WTC11 (cell line): ENCODE results near the gene CSNK2A2. TPM values are rescaled to one million over a fixed set of nuclear protein-coding genes. Genes with fewer than 3 reads are reported as not detected.

Experiments
- ATAC-seq: fragments of 200-7000 bp; cut with Tn5 transposase; 2 replicates; pipeline ENCODE4 v1.10.0; 2021; ENCODE audit warnings: mild to moderate bottlenecking, moderate library complexity
- CTCF ChIA-PET: fragments of 300-600 bp; sonication (Branson Sonifier 250); formaldehyde crosslinking; loops from one replicate; lab custom pipeline; 2021; ENCODE audit warnings: antibody characterized with exemption; lab: Charles Lee
- POLR2A ChIA-PET: fragments of 350-600 bp; sonication (Branson Sonifier 250); formaldehyde crosslinking; loops from one replicate; lab custom pipeline; 2021; ENCODE audit warnings: antibody characterized with exemption; lab: Charles Lee
- DNase-seq: peaks from one replicate; pipeline ENCODE4 v3.0.0; 2021; ENCODE audit warnings: low spot score
- H3K27ac Mint-ChIP-seq: 2 replicates; pipeline ENCODE4 v1.8.0; 2021; ENCODE audit warnings: mixed read lengths
- H3K27me3 Mint-ChIP-seq: 2 replicates; pipeline ENCODE4 v1.8.0; 2021; ENCODE audit warnings: low read depth, mild to moderate bottlenecking, moderate library complexity, mixed read lengths
- H3K36me3 Mint-ChIP-seq: 2 replicates; pipeline ENCODE4 v1.8.0; 2021; ENCODE audit warnings: mixed read lengths
- H3K4me1 Mint-ChIP-seq: 2 replicates; pipeline ENCODE4 v1.8.0; 2022; ENCODE audit warnings: mixed read lengths
- H3K4me3 Mint-ChIP-seq: 2 replicates; pipeline ENCODE4 v1.8.0; 2021; ENCODE audit warnings: mild to moderate bottlenecking, moderate library complexity, mixed read lengths
- H3K9me3 Mint-ChIP-seq: 2 replicates; pipeline ENCODE4 v1.8.0; 2021; ENCODE audit warnings: mixed read lengths
- AR ChIP-seq: fragments of 250-450 bp; sonication (Bioruptor Pico); IDR thresholded peaks from 2 replicates; pipeline ENCODE4 v1.9.0; 2021; ENCODE audit warnings: mild to moderate bottlenecking
- CREB1 ChIP-seq: sonication (generic); formaldehyde crosslinking; IDR thresholded peaks from 2 replicates; pipeline ENCODE4 v1.8.0; 2023; ENCODE audit warnings: mild to moderate bottlenecking, missing genetic modification reagents
- CREM ChIP-seq: sonication (generic); formaldehyde crosslinking; IDR thresholded peaks from 2 replicates; pipeline ENCODE4 v1.8.1; 2022; ENCODE audit warnings: mild to moderate bottlenecking, missing genetic modification reagents, moderate library complexity
- E2F5 ChIP-seq: sonication (generic); formaldehyde crosslinking; IDR thresholded peaks from 2 replicates; pipeline ENCODE4 v1.8.1; 2022; ENCODE audit warnings: mild to moderate bottlenecking, moderate library complexity, missing genetic modification reagents
- ETV6 ChIP-seq: sonication (generic); formaldehyde crosslinking; IDR thresholded peaks from 2 replicates; pipeline ENCODE4 v1.8.1; 2022; ENCODE audit warnings: mild to moderate bottlenecking, missing genetic modification reagents
- FOXJ3 ChIP-seq: sonication (generic); formaldehyde crosslinking; IDR thresholded peaks from 2 replicates; pipeline ENCODE4 v1.9.0; 2021; ENCODE audit warnings: missing genetic modification reagents, mild to moderate bottlenecking, borderline replicate concordance
- FOXK1 ChIP-seq: sonication (generic); formaldehyde crosslinking; IDR thresholded peaks from 2 replicates; pipeline ENCODE4 v1.8.0; 2022; ENCODE audit warnings: mild to moderate bottlenecking, moderate library complexity, missing genetic modification reagents
- IRF1 ChIP-seq: sonication (generic); formaldehyde crosslinking; IDR thresholded peaks from 2 replicates; pipeline ENCODE4 v1.8.0; 2023; ENCODE audit warnings: missing genetic modification reagents
- MXD4 ChIP-seq: fragments of 250-450 bp; sonication (Bioruptor Pico); IDR thresholded peaks from 2 replicates; pipeline ENCODE4 v1.8.0; 2021; ENCODE audit warnings: mild to moderate bottlenecking, moderate library complexity, borderline replicate concordance
- OVOL2 ChIP-seq: fragments of 250-450 bp; sonication (Bioruptor Pico); IDR thresholded peaks from 2 replicates; pipeline ENCODE4 v1.9.0; 2021; ENCODE audit warnings: mild to moderate bottlenecking, borderline replicate concordance
- PRDM15 ChIP-seq: sonication (generic); formaldehyde crosslinking; IDR thresholded peaks from 2 replicates; pipeline ENCODE4 v1.8.0; 2022; ENCODE audit warnings: missing genetic modification reagents
- SMAD3 ChIP-seq: sonication (generic); formaldehyde crosslinking; IDR thresholded peaks from 2 replicates; pipeline ENCODE4 v1.8.0; 2022; ENCODE audit warnings: missing genetic modification reagents, mild to moderate bottlenecking, borderline replicate concordance
- SOX15 ChIP-seq: fragments of 250-450 bp; sonication (Bioruptor Pico); IDR thresholded peaks from 2 replicates; pipeline ENCODE4 v1.9.0; 2021; ENCODE audit warnings: mild to moderate bottlenecking
- TP53 ChIP-seq: sonication (generic); formaldehyde crosslinking; IDR thresholded peaks from 2 replicates; pipeline ENCODE4 v1.8.1; 2023; ENCODE audit warnings: mild to moderate bottlenecking, missing genetic modification reagents
- USF2 ChIP-seq: sonication (generic); formaldehyde crosslinking; IDR thresholded peaks from 2 replicates; pipeline ENCODE4 v1.8.1; 2023; ENCODE audit warnings: mild to moderate bottlenecking, missing genetic modification reagents, moderate library complexity
- ZMAT4 ChIP-seq: fragments of 250-450 bp; sonication (Bioruptor Pico); IDR thresholded peaks from 2 replicates; pipeline ENCODE4 v1.9.0; 2021; ENCODE audit warnings: mild to moderate bottlenecking
- ZNF138 ChIP-seq: sonication (generic); formaldehyde crosslinking; conservative IDR thresholded peaks from 2 replicates; pipeline ENCODE4 v1.8.1; 2022; ENCODE audit warnings: mild to moderate bottlenecking, moderate library complexity, missing genetic modification reagents
- ZNF219 ChIP-seq: sonication (generic); formaldehyde crosslinking; IDR thresholded peaks from 2 replicates; pipeline ENCODE4 v1.8.0; 2023; ENCODE audit warnings: missing genetic modification reagents, mild to moderate bottlenecking, borderline replicate concordance
- ZNF232 ChIP-seq: sonication (generic); formaldehyde crosslinking; IDR thresholded peaks from 2 replicates; pipeline ENCODE4 v1.8.0; 2022; ENCODE audit warnings: mild to moderate bottlenecking, missing genetic modification reagents
- ZNF532 ChIP-seq: fragments of 250-450 bp; sonication (Bioruptor Pico); IDR thresholded peaks from 2 replicates; pipeline ENCODE4 v1.9.0; 2021; ENCODE audit warnings: mild to moderate bottlenecking, borderline replicate concordance
- total RNA-seq: library from RNA; stranded (reverse); gene quantifications from 3 replicates; pipeline ENCODE4 v1.2.3, GENCODE V29; 2021

CSNK2A2 gene
- total RNA-seq, 1 experiment from 2014 or later, result 114 TPM

GRCh38 chr16:58234831-58235595 lies 37.1 kb upstream of the CSNK2A2 start (continued):
- TF ChIP-seq PRDM15 (CRISPR knock-in tag) (no peak), AR (CRISPR knock-in tag) (no peak), USF2 (CRISPR knock-in tag) (no peak), IRF1 (CRISPR knock-in tag) (no peak), ZNF219 (no peak), FOXJ3 (CRISPR knock-in tag) (no peak), E2F5 (CRISPR knock-in tag) (no peak)

- no peaks in the 10 kb centered on the region for H3K9me3 Mint-ChIP-seq
- peaks cover 22% of the 10 kb centered on the region for H3K27me3 Mint-ChIP-seq
- CTCF ChIA-PET, result no interaction called here
- H3K4me3 Mint-ChIP-seq, result no peak overlapping the region
- no peak overlapping the region for H3K27ac Mint-ChIP-seq
- POLR2A ChIA-PET, result no interaction called here
- H3K4me1 Mint-ChIP-seq, result peaks cover 7% of the 10 kb centered on the region
- ATAC-seq (peak; percentile 69), DNase-seq (no peak)
- no peaks in the 10 kb centered on the region for H3K36me3 Mint-ChIP-seq
- TF ChIP-seq ZMAT4 (CRISPR knock-in tag) (no peak), ETV6 (CRISPR knock-in tag) (no peak), ZNF232 (no peak), SOX15 (CRISPR knock-in tag) (no peak), ZNF138 (CRISPR knock-in tag) (no peak), SMAD3 (CRISPR knock-in tag) (no peak), TP53 (no peak), CREB1 (CRISPR knock-in tag) (no peak), CREM (CRISPR knock-in tag) (no peak), OVOL2 (CRISPR knock-in tag) (no peak), FOXK1 (CRISPR knock-in tag) (no peak), ZNF532 (CRISPR knock-in tag) (no peak), MXD4 (no peak)
These were observed 32.4 kb upstream of the CSNK2A2 start for GRCh38 chr16:58230259-58230658.
